Right renal pelvis (tissue), 4 donors: ENCODE results near the gene ZBTB39. TPM values are rescaled to one million over a fixed set of nuclear protein-coding genes. Genes with fewer than 3 reads are reported as not detected.

ENCODE experiments used
- DNase-seq, 4 donors: peaks; one replicate each; pipeline ENCODE4 v3.0.0-alpha.2; 2013; ENCODE audit warnings: low read depth in 4 of 4, low spot score in 3 of 4, missing footprints in 1 of 4
- polyA plus RNA-seq, 4 donors: library from polyadenylated mRNA; unstranded; fragments of 120-200 nt; gene quantifications; one replicate each; pipeline ENCODE4 v1.2.1, GENCODE V29; 2013; ENCODE audit not compliant: insufficient read length in 4 of 4

The ZBTB39 gene
- polyA plus RNA-seq, 4 donors: 11.7 to 13.8 (median 13.7) TPM

DNA sequence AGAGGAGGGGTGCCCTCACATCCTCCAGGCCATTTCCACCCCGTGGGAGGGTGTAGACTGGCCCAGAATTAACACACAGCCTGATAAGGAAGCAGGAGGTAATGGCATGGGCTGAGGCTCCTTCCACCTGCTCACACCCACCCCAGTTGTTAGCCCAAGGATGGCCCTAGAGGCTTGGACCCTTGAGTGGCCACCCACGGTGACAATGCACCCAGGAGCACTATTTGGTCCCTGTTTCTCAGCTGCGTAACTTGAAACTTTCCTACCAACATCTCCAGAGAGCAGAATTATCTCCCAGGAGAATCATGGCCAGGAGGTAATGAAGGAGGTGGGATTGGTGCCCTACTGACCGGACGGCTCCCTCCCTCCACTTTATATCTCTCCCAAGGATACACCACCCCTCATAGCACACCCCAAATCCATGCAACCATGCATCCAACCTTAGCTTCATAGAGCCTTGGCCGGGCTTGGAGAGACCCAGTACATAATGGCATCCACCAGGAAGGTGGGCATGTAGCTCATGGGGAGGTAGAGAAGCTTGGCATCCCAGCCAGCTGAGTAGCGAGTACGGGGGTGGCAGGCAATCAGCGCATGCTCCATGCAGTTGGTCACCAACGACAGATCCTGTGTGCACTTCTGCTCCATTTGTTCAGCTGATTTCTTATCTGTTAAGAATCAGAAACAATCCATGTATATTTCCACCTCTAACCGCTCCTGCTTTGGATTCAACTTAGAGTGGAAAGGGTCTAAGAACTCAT lies 54.6 kb downstream of the ZBTB39 start:
- no peak for DNase-seq

GRCh38 chr12:56948881-56949280 lies 57.5 kb downstream of the ZBTB39 start:
- DNase-seq: no peak

Other genes with a start within 250 kb of the ZBTB39 start
- gene HSD17B6, start 243.2 kb downstream of the ZBTB39 start, polyA plus RNA-seq: 1 to 10 TPM in 2 of 4 donors, under 1 TPM in 2; 0.79 to 1.4 (median 1.1) TPM
- under 1 TPM; 0.11 to 0.25 (median 0.19) TPM for gene SDR9C7, start 72.1 kb downstream of the ZBTB39 start, polyA plus RNA-seq
- under 1 TPM; 0.43 to 0.64 (median 0.47) TPM for gene RDH16, start 48.9 kb downstream of the ZBTB39 start, polyA plus RNA-seq
- 1 to 10 TPM in 3 of 4 donors, under 1 TPM in 1; 0.39 to 5.3 (median 3.0) TPM for gene TAC3, start 10.0 kb upstream of the ZBTB39 start, polyA plus RNA-seq
- under 1 TPM; 0.08 to 0.39 (median 0.15) TPM for gene MYO1A, start 43.6 kb upstream of the ZBTB39 start, polyA plus RNA-seq
- 10 to 100 TPM; 21.3 to 25.9 (median 25.3) TPM for gene NEMP1, start 72.2 kb upstream of the ZBTB39 start, polyA plus RNA-seq
- gene NAB2, start 82.6 kb upstream of the ZBTB39 start, polyA plus RNA-seq: 10 to 100 TPM; 42.8 to 51.3 (median 45.9) TPM
- 100 to 1,000 TPM in 1 of 4 donors, 10 to 100 TPM in 3; 88.9 to 114 (median 98.0) TPM for gene STAT6, start 104.8 kb upstream of the ZBTB39 start, polyA plus RNA-seq
- 100 to 1,000 TPM in 1 of 4 donors, 10 to 100 TPM in 3; 63.0 to 102 (median 70.6) TPM for gene LRP1, start 121.9 kb upstream of the ZBTB39 start, polyA plus RNA-seq
- gene LRP1-AS, start 141.1 kb upstream of the ZBTB39 start, polyA plus RNA-seq: under 1 TPM in 1 of 4 donors, not detected in 3; 0.18 TPM
- gene NXPH4, start 210.2 kb upstream of the ZBTB39 start, polyA plus RNA-seq: 1 to 10 TPM; 2.4 to 4.4 (median 3.1) TPM
- gene SHMT2, start 223.2 kb upstream of the ZBTB39 start, polyA plus RNA-seq: 10 to 100 TPM; 69.7 to 86.9 (median 71.7) TPM
- gene STAC3, start 244.6 kb upstream of the ZBTB39 start, polyA plus RNA-seq: 1 to 10 TPM; 3.4 to 4.5 (median 3.7) TPM